Activated T-cell treated with anti-CD3 and anti-CD28 coated beads for 4 hours (primary cell): ENCODE data around the gene RRP9.

Source experiments
- DNase-seq: peaks from one replicate; pipeline ENCODE4 v3.0.0-alpha.2; 2020

RRP9 gene

GRCh38 chr3:51970606-51971300 is 29.0 kb upstream of the RRP9 start:
- DNase-seq: no peak

- DNase-seq: no peak
Observed at GRCh38 chr3:51969841-51970240, 28.1 kb upstream of the RRP9 start.

- no peak for DNase-seq
Observed at GRCh38 chr3:51968883-51969678, 27.4 kb upstream of the RRP9 start.

GRCh38 chr3:51968170-51968775 is 26.6 kb upstream of the RRP9 start:
- DNase-seq: no peak

- no peak for DNase-seq
Observed at GRCh38 chr3:51967384-51968169, 25.9 kb upstream of the RRP9 start, which contains the start of gene PCBP4. TSS of gene PCBP4 (minus strand) at chr3:51967454. CDS start at chr3:51961240, 6,214 bp downstream.

GRCh38 chr3:51966922-51967383 is 25.2 kb upstream of the RRP9 start:
- DNase-seq: no peak

GRCh38 chr3:51966486-51966885 is 24.8 kb upstream of the RRP9 start:
- DNase-seq: no peak

- no peak for DNase-seq
Observed at GRCh38 chr3:51966016-51966415, 24.3 kb upstream of the RRP9 start.

- DNase-seq: no peak
Observed at GRCh38 chr3:51964521-51964920, 22.8 kb upstream of the RRP9 start.

GRCh38 chr3:51963951-51964451 is 22.3 kb upstream of the RRP9 start:
- no peak for DNase-seq

GRCh38 chr3:51962854-51963530 is 21.3 kb upstream of the RRP9 start:
- no peak for DNase-seq

- no peak for DNase-seq
Observed at GRCh38 chr3:51961602-51962569, 20.2 kb upstream of the RRP9 start.

GRCh38 chr3:51961011-51961410 is 19.3 kb upstream of the RRP9 start:
- no peak for DNase-seq

GRCh38 chr3:51960386-51960785 is 18.7 kb upstream of the RRP9 start:
- no peak for DNase-seq

GRCh38 chr3:51959651-51960050 is 17.9 kb upstream of the RRP9 start:
- no peak for DNase-seq

- DNase-seq: no peak
Observed at GRCh38 chr3:51958603-51959521, 17.2 kb upstream of the RRP9 start.

- no peak for DNase-seq
Observed at GRCh38 chr3:51957520-51958205, 16.0 kb upstream of the RRP9 start.

- DNase-seq: no peak
Observed at GRCh38 chr3:51955893-51956770, 14.4 kb upstream of the RRP9 start.
